ENCODE results near the gene OR2B3.
"Not testable (repeated sequence)": the region's sequence is repeated elsewhere in the genome, so short reads cannot be mapped to it uniquely, and the experiment has no call there.

Gene OR2B3, protein sequence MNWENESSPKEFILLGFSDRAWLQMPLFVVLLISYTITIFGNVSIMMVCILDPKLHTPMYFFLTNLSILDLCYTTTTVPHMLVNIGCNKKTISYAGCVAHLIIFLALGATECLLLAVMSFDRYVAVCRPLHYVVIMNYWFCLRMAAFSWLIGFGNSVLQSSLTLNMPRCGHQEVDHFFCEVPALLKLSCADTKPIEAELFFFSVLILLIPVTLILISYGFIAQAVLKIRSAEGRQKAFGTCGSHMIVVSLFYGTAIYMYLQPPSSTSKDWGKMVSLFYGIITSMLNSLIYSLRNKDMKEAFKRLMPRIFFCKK

GRCh38 chr6:29087213-29087612, at the start of gene OR2B3:
TSS of gene OR2B3 (minus strand) at chr6:29087313. CDS start at chr6:29087248, 65 bp downstream.
- no peak for DNase-seq (ENCODE audit: low read depth)

- no peak for DNase-seq (ENCODE audit: low read depth)
Observed at GRCh38 chr6:29131691-29132090, 44.6 kb upstream of the OR2B3 start.

DNA sequence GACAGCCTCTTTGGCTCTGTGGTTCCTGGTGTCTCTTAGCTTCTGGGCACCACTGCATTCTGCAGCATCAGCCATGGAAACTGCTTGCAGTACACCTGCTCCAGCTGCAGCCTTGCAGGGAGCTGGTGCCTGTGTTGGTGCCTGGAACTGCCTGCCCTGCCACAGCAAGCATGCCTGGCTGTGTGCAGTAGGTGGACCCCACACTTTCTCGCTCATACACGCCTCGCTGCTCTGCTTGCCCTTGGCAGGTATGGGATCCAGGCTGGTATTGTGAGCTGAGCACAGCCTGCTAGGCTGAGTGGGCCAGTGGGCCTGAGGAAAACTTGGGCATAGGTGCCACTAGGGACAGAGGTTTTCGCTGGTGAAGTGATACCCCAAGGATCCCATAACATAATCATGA, 43.5 kb upstream of the OR2B3 start:
- no peak for DNase-seq (ENCODE audit: low read depth)

DNA sequence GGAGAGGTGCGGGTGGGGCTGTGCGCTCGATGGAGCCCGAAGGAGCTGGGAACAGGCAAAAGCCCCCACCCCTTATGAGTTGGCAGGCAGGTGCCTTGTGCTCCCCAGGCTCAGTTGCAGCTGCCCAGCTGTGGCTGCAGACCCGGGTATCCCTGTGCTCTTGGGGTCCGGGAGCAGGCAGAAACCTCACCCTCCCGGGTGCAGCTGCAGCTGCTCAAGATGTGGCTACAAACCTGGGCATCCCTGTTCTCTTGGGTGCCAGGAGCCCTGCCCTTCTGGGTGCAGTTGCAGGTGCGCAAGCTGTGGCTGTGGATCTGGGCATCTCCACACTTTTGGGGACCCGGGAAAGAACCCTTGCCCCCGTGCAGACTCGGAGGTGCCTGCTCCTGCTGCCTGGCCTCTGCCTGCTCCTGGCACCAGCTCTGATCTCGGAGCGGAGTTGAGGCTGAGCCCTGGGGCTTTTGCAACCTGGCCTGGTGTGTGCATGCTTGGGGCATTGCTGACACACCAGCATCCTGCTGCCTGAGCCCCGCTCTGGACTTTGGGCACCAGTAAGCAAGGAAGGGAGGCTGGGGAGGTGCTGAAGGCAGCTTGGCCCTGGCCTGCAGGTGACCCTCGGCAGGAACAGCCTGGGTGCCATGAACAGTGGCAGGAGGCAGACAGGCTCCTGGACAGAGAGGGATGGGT, 42.4 kb upstream of the OR2B3 start:
- no peak for DNase-seq (ENCODE audit: low read depth)

GRCh38 chr6:29114964-29115363, 27.9 kb upstream of the OR2B3 start:
- DNase-seq (ENCODE audit: low read depth): not testable (repeated sequence)

GRCh38 chr6:29112135-29112534, 25.0 kb upstream of the OR2B3 start:
- DNase-seq (ENCODE audit: low read depth): no peak

- DNase-seq (ENCODE audit: low read depth): no peak
Observed at GRCh38 chr6:29107758-29108157, 20.6 kb upstream of the OR2B3 start, which contains the start of gene OR2J3. TSS of gene OR2J3 (plus strand) at chr6:29108058. CDS start at chr6:29111891, 3,833 bp downstream.

DNA sequence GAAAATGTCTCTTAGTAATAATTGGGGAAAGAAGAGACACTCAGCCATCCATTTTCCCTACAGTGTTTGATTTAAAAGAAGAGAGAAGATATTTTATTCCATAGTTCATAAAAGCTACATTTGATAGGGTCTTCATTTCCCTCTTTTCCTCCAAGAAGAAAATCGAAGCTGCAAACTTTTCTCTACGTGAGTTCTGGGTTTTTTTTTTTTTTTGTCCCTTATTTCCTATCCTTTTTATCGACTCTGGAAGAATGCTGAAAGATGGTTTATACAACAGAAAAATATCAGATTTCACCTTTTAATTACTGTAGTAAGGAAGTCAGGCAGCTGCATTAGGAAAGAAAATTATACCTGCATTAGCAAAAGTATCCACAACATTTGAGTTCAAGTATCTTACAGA, 12.1 kb upstream of the OR2B3 start, which contains the start of gene OR2J1:
Gene OR2J1, plus strand, starts transcription at position 301 of the 400 bp plus-strand sequence. CDS start 1,453 bp downstream, outside the sequence.
- DNase-seq (ENCODE audit: low read depth): no peak

DNA sequence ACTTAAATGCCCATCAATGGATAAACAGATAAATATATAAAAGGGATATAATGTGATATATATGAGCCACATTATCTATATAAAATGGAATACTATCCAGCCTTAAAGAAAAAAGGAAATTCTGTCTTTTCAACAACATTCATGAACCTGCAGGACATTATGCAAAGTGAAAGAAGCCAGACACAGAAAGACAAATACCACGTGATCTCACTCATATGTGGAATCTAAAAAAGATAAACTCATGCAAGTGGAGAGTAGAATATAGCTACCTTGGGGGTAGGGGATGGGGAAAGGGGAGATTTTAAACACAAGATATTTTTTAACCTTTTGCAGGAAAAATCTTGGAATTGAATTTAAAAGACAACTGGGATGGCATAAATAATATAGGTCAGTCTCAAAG, 10.7 kb upstream of the OR2B3 start:
- no peak for DNase-seq (ENCODE audit: low read depth)

- no peak for DNase-seq (ENCODE audit: low read depth)
Observed at GRCh38 chr6:29092957-29093356, 5.8 kb upstream of the OR2B3 start.

- DNase-seq (ENCODE audit: low read depth): no peak
Observed at GRCh38 chr6:29082457-29082856, 4.7 kb downstream of the OR2B3 start.

GRCh38 chr6:29081312-29081711, 5.8 kb downstream of the OR2B3 start:
- DNase-seq (ENCODE audit: low read depth): no peak

GRCh38 chr6:29079203-29079602, 7.9 kb downstream of the OR2B3 start:
- no peak for DNase-seq (ENCODE audit: low read depth)

- no peak for DNase-seq (ENCODE audit: low read depth)
Observed at GRCh38 chr6:29071831-29072723, 15.0 kb downstream of the OR2B3 start.

DNA sequence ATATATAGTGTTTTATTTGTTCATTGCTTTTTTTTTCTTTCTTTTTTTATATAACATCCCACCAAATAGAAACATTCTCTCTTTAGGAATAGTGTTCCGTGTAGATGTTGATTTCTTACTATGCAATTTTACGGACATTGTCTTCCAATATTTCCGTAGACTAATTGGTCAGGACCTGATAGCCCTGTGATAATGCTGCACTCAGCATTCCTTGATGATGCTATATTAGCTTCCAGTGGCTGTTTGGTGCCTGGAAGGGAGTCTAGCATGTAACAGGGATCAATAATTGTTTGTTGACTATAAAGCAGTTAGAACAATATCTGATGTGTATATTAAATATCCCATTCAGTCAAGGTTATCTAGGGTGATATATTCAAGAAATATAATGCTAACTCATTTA, 35.4 kb downstream of the OR2B3 start:
- DNase-seq (ENCODE audit: low read depth): no peak

- DNase-seq (ENCODE audit: low read depth): no peak
Observed at GRCh38 chr6:29045075-29045474, 42.0 kb downstream of the OR2B3 start, which contains the start of gene OR2W1. TSS of gene OR2W1 (minus strand) at chr6:29045175. CDS start at chr6:29045175, 0 bp downstream.
